PC-3 (cell line): Measurements from ENCODE around the gene SYT1. TPM values are rescaled to one million over a fixed set of nuclear protein-coding genes. Genes with fewer than 3 reads are reported as not detected.

ENCODE experiments used
- ATAC-seq: fragments of 200-7000 bp; cut with Tn5 transposase; 2 replicates; pipeline ENCODE4 v1.9.1; 2020; ENCODE audit warnings: mild to moderate bottlenecking, moderate library complexity
- BruUV-seq: library from RNA; stranded (reverse); fragments of 400-500 nt; replicated peaks from 2 replicates; lab custom pipeline; 2021; lab: Mats Ljungman, UMichigan
- CTCF ChIA-PET: fragments of 300-600 bp; sonication (Branson Sonifier 250); formaldehyde crosslinking; loops from one replicate; lab custom pipeline; 2022; ENCODE audit warnings: antibody characterized with exemption; lab: Charles Lee
- POLR2A ChIA-PET: fragments of 300-600 bp; sonication (Branson Sonifier 250); formaldehyde crosslinking; loops from one replicate; lab custom pipeline; 2022; ENCODE audit warnings: antibody characterized with exemption; ENCODE audit not compliant: unreplicated experiment; lab: Charles Lee
- DNase-seq: peaks from one replicate; pipeline ENCODE4 v3.0.0-alpha.2; 2015
- H2AFZ ChIP-seq: fragments of 300-600 bp; sonication (generic); 2 replicates; pipeline ENCODE4 v1.6.0; 2016; ENCODE audit warnings: antibody characterized with exemption, low read length
- H3F3A ChIP-seq: fragments of 300-600 bp; sonication (generic); one replicate; pipeline ENCODE4 v1.6.0; 2017; ENCODE audit warnings: antibody characterized with exemption, low read length, control low read depth, mild to moderate bottlenecking; ENCODE audit not compliant: unreplicated experiment
- H3K27ac ChIP-seq: fragments of 300-600 bp; sonication (generic); 2 replicates; pipeline ENCODE4 v1.5.1; 2016; ENCODE audit warnings: mild to moderate bottlenecking, low read length
- H3K27me3 ChIP-seq: fragments of 300-600 bp; sonication (generic); 2 replicates; pipeline ENCODE4 v1.6.1; 2016; ENCODE audit warnings: low read length, mixed read lengths
- H3K36me3 ChIP-seq: fragments of 300-600 bp; sonication (generic); 2 replicates; pipeline ENCODE4 v1.6.1; 2016; ENCODE audit warnings: low read depth, mixed run types, low read length, mixed read lengths
- H3K4me1 ChIP-seq: fragments of 300-600 bp; sonication (generic); 2 replicates; pipeline ENCODE4 v1.5.1; 2016; ENCODE audit warnings: low read length; ENCODE audit not compliant: insufficient read depth
- H3K4me2 ChIP-seq: fragments of 300-600 bp; sonication (generic); 2 replicates; pipeline ENCODE4 v1.6.0; 2016; ENCODE audit warnings: low read length
- H3K4me3 ChIP-seq: fragments of 300-600 bp; sonication (generic); 2 replicates; pipeline ENCODE4 v1.5.1; 2016; ENCODE audit warnings: mild to moderate bottlenecking, low read length, mixed read lengths
- H3K79me2 ChIP-seq: fragments of 300-600 bp; sonication (generic); 2 replicates; pipeline ENCODE4 v1.6.1; 2017; ENCODE audit warnings: low read length, mixed read lengths
- H3K9ac ChIP-seq: fragments of 300-600 bp; sonication (generic); 2 replicates; pipeline ENCODE4 v1.6.0; 2016; ENCODE audit warnings: mild to moderate bottlenecking, low read length
- H3K9me2 ChIP-seq: fragments of 300-600 bp; sonication (generic); replicated peaks from 2 replicates; pipeline ENCODE4 v1.6.1; 2016; ENCODE audit warnings: mixed run types, low read length, mixed read lengths
- H3K9me3 ChIP-seq: fragments of 300-600 bp; sonication (generic); 2 replicates; pipeline ENCODE4 v1.6.1; 2016; ENCODE audit warnings: low read length, mixed read lengths
- H4K20me1 ChIP-seq: fragments of 300-600 bp; sonication (generic); 2 replicates; pipeline ENCODE4 v1.6.1; 2016; ENCODE audit warnings: low read length, mixed read lengths
- CTCF ChIP-seq: fragments of 300-600 bp; sonication (generic); conservative IDR thresholded peaks from 2 replicates; pipeline ENCODE4 v1.5.1; 2017; ENCODE audit warnings: antibody characterized with exemption, low read depth, mild to moderate bottlenecking, low read length
- EZH2 ChIP-seq: fragments of 300-600 bp; sonication (generic); IDR thresholded peaks from one replicate; pipeline ENCODE4 v1.6.1; 2017; ENCODE audit warnings: antibody characterized with exemption, mild to moderate bottlenecking, low read length; ENCODE audit not compliant: unreplicated experiment
- EZH2phosphoT487 ChIP-seq: fragments of 300-600 bp; sonication (generic); IDR thresholded peaks from 2 replicates; pipeline ENCODE4 v1.6.1; 2018; ENCODE audit warnings: mild to moderate bottlenecking, antibody characterized with exemption, low read length, borderline replicate concordance
- intact Hi-C: fragments of 100-400 bp; cut with micrococcal nuclease; formaldehyde crosslinking; loops from 2 replicates; pipeline ENCODE4 v1.9.0; 2023
- total RNA-seq: library from RNA; depleted of rRNA; stranded (reverse); fragments of >200 nt; gene quantifications from 2 replicates; pipeline ENCODE4 v1.2.3, GENCODE V29; 2014

Gene SYT1
- total RNA-seq, 1 experiment from 2014 or later = 0.51 TPM

GRCh38 chr12:79421236-79421740, 556.7 kb downstream of the SYT1 start:
- ChIA-PET CTCF (no interaction called here), POLR2A (no interaction called here)
- H3K27ac ChIP-seq = peak overlapping the region; percentile 63; the same call in 1 of the 2 replicates
- DNase-seq (no peak), ATAC-seq (no peak)
- no peak overlapping the region for H3K4me2 ChIP-seq
- no peaks in the 10 kb centered on the region for H3K9me2 ChIP-seq
- intact Hi-C loops = loop anchor here (10.0 kb wide), 1 partner anchor 514 kb away; the partner anchor contains the start of gene PPP1R12A
- TF ChIP-seq EZH2 (no peak), EZH2phosphoT487 (no peak), CTCF (no peak)
- H3K9me3 ChIP-seq = no peaks in the 10 kb centered on the region
- no peak overlapping the region for H3K9ac ChIP-seq
- no peaks in the 10 kb centered on the region for H3K27me3 ChIP-seq
- no peaks in the 10 kb centered on the region for H3K36me3 ChIP-seq
- no peak overlapping the region for H3K4me3 ChIP-seq
- no peak overlapping the region for H2AFZ ChIP-seq
- no peaks in the 10 kb centered on the region for H4K20me1 ChIP-seq
- BruUV-seq = no TSS peak
- H3K4me1 ChIP-seq = peaks cover 85% of the 10 kb centered on the region
- peaks cover 14% of the 10 kb centered on the region for H3F3A ChIP-seq
- no peaks in the 10 kb centered on the region for H3K79me2 ChIP-seq

- ChIA-PET CTCF (no interaction called here), POLR2A (no interaction called here)
- Histone ChIP-seq H3K9me3 (no peaks in the 10 kb centered on the region), H3F3A (peaks cover 14% of the 10 kb centered on the region), H3K4me2 (0 out of 2 replicates have a peak overlapping the region, but pooled peaks have one; percentile 13), H3K9ac (no peak overlapping the region), H3K4me1 (peaks cover 79% of the 10 kb centered on the region), H3K27me3 (no peaks in the 10 kb centered on the region), H3K36me3 (no peaks in the 10 kb centered on the region), H2AFZ (0 out of 2 replicates have a peak overlapping the region, but pooled peaks have one; percentile 10), H3K9me2 (no peaks in the 10 kb centered on the region), H4K20me1 (no peaks in the 10 kb centered on the region), H3K4me3 (no peak overlapping the region), H3K27ac (peak overlapping the region; percentile 2; the same call in 1 of the 2 replicates), H3K79me2 (no peaks in the 10 kb centered on the region)
- no peak for TF ChIP-seq EZH2
- no peak for TF ChIP-seq CTCF
- TF ChIP-seq EZH2phosphoT487 = no peak
- no TSS peak for BruUV-seq
- intact Hi-C loops = loop anchor here (10.0 kb wide), 1 partner anchor 513 kb away; the partner anchor contains the start of gene PPP1R12A
- no peak for ATAC-seq
- DNase-seq = no peak
Measured at GRCh38 chr12:79422060-79422812, 557.7 kb downstream of the SYT1 start.
